HG03439 (cell line): Measurements from ENCODE around the gene SPDYE17.
"Not testable (repeated sequence)": the region's sequence is repeated elsewhere in the genome, so short reads cannot be mapped to it uniquely, and the experiment has no call there.

Source experiments
- ATAC-seq: cut with Tn5 transposase; IDR thresholded peaks from one replicate; pipeline ENCODE4 v1.9.1; 2021; ENCODE audit warnings: mild to moderate bottlenecking, moderate library complexity; ENCODE audit not compliant: unreplicated experiment

The SPDYE17 gene

GRCh38 chr7:76974336-76974735 is 57.8 kb downstream of the SPDYE17 start:
- not testable (repeated sequence) for ATAC-seq

GRCh38 chr7:76972391-76972790 is 59.8 kb downstream of the SPDYE17 start:
- not testable (repeated sequence) for ATAC-seq
